CD8-positive, alpha-beta memory T cell (primary cell): ENCODE results near the gene TBC1D13. TPM values are rescaled to one million over a fixed set of nuclear protein-coding genes. Genes with fewer than 3 reads are reported as not detected.
A peak's percentile ranks its signal among the peaks of the same experiment; 100 is the strongest.
"Not testable (repeated sequence)": the region's sequence is repeated elsewhere in the genome, so short reads cannot be mapped to it uniquely, and the experiment has no call there.

Source experiments
- CTCF ChIA-PET: fragments of 350-600 bp; sonication (Branson Sonifier 250); formaldehyde crosslinking; loops from one replicate; lab custom pipeline; 2021; ENCODE audit warnings: antibody characterized with exemption; lab: Charles Lee
- POLR2A ChIA-PET: fragments of 350-600 bp; sonication (Branson Sonifier 250); formaldehyde crosslinking; loops from one replicate; lab custom pipeline; 2021; ENCODE audit warnings: antibody characterized with exemption; lab: Charles Lee
- DNase-seq, 5 donors: peaks; one replicate each; pipeline versions ENCODE4 v3.0.0 to v3.0.0-alpha.2; 2020 to 2022; ENCODE audit warnings: mixed read lengths in 1 of 5
- H3K27ac ChIP-seq: one replicate; pipeline ENCODE4 v1.7.0; 2013; ENCODE audit warnings: low read depth, mild to moderate bottlenecking, low read length, moderate library complexity
- H3K27me3 ChIP-seq: 2 replicates; pipeline ENCODE4 v1.7.0; 2013; ENCODE audit warnings: low read length, mild to moderate bottlenecking; ENCODE audit not compliant: insufficient read depth, poor library complexity, severe bottlenecking
- H3K36me3 ChIP-seq: 2 replicates; pipeline ENCODE4 v1.7.0; 2013; ENCODE audit warnings: mild to moderate bottlenecking, low read length, moderate library complexity; ENCODE audit not compliant: insufficient read depth
- H3K4me1 ChIP-seq: 2 replicates; pipeline ENCODE4 v1.7.0; 2013; ENCODE audit warnings: mild to moderate bottlenecking, low read length, moderate library complexity; ENCODE audit not compliant: insufficient read depth
- H3K4me3 ChIP-seq: 2 replicates; pipeline ENCODE4 v1.7.0; 2013; ENCODE audit warnings: mild to moderate bottlenecking, low read length
- H3K9me3 ChIP-seq: 2 replicates; pipeline ENCODE4 v1.7.0; 2013; ENCODE audit warnings: mild to moderate bottlenecking, low read length
- H3K27ac Mint-ChIP-seq, 8 donors: one replicate each; pipeline ENCODE4 v1.8.0; 2020 to 2021; ENCODE audit warnings: mixed read lengths in 8 of 8, mild to moderate bottlenecking in 6 of 8, inconsistent platforms in 3 of 8, moderate library complexity in 3 of 8
- H3K27me3 Mint-ChIP-seq, 2 donors: one replicate each; pipeline ENCODE4 v1.8.0; 2020 to 2021; ENCODE audit warnings: mixed read lengths in 2 of 2, mild to moderate bottlenecking in 1 of 2, moderate library complexity in 1 of 2
- H3K36me3 Mint-ChIP-seq, 3 donors: one replicate each; pipeline ENCODE4 v1.8.0; 2020 to 2021; ENCODE audit warnings: mixed read lengths in 3 of 3, inconsistent platforms in 1 of 3, mild to moderate bottlenecking in 1 of 3
- H3K4me1 Mint-ChIP-seq, 3 donors: one replicate each; pipeline ENCODE4 v1.8.0; 2020 to 2021; ENCODE audit warnings: mixed read lengths in 3 of 3, inconsistent platforms in 1 of 3, mild to moderate bottlenecking in 1 of 3
- H3K4me3 Mint-ChIP-seq, 7 donors: one replicate each; pipeline ENCODE4 v1.8.0; 2020 to 2021; ENCODE audit warnings: mixed read lengths in 7 of 7, mild to moderate bottlenecking in 6 of 7, moderate library complexity in 4 of 7, inconsistent platforms in 2 of 7
- H3K9me3 Mint-ChIP-seq, 5 donors: one replicate each; pipeline ENCODE4 v1.8.0; 2020 to 2022; ENCODE audit warnings: mixed read lengths in 5 of 5, mild to moderate bottlenecking in 3 of 5, moderate library complexity in 2 of 5, inconsistent platforms in 1 of 5
- polyA plus RNA-seq: library from polyadenylated mRNA; unstranded; fragments of 300-500 nt; fragmentation: Illumina TruSeq; gene quantifications from one replicate; pipeline ENCODE4 v1.2.3, GENCODE V29; 2021
- total RNA-seq, 2 experiments: library from RNA; stranded (reverse); gene quantifications; one replicate each; pipeline ENCODE4 v1.2.3, GENCODE V29; 2021

The TBC1D13 gene
- total and polyA plus RNA-seq, 3 experiments from 2014 or later: 23.0 to 36.8 (median 24.6) TPM

DNA sequence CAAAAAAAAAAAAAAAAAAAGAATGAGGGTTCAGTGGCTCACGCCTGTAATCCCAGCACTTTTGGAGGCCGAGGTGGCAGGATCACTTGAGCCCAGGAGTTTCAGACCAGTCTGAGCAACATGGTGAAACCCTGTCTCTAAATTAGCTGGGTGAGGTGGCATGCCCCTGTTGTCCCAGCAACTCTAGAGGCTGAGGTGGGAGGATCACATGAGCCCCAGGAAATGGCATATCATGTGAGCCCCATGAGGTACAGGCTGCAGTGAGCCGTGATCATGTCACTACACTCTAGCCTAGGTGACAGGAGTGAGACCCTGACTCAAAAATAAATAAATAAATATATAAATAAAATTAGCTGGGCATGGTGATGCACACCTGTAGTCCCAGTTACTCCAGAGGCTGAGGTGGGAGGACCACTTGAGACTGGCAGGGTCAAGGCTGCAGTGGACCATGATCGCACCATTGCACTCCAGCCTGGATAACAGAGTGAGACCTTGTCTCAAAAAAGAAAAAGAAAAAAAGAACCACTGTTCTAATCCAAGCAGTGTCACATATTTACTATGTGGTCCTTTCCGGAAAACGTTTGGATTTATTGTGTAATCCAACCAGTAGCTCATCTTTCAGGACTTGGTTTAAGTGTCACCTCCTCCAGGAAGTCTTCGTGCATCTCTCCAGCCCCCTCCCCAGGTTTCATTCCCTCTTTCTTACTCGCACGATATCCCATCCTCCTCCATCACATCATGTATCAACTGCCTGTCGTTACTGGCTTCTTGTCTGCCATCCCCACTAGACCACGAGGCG, 54.8 kb downstream of the TBC1D13 start:
- H3K27ac Mint-ChIP-seq: no peak overlapping the region
- CTCF ChIA-PET: interaction anchor here (1.5 kb wide), 1 partner anchor 23 kb away, joined by 4 read pairs; the partner anchor contains the start of gene ENDOG
- H3K36me3 ChIP-seq: no peaks in the 10 kb centered on the region

DNA sequence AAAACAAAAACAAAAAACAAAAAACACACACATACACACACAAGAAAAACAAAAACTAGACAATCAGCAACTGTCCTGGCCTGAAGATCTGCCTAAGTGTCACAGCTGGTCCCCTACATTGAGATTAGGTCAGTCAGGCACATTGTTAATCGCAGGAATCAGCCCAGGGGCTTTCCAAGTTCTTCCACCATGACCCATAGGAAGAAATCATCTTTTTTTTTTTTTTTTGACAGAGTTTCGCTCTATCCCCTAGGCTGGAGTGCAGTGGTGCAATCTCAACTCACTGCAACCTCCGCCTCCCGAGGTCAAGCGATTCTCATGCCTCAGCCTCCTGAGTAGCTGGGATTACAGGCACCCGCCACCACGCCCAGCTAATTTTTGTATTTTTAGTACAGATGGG, 56.1 kb downstream of the TBC1D13 start:
- H3K27ac ChIP-seq, H3K9me3 ChIP-seq, H3K4me1 Mint-ChIP-seq, H3K9me3 Mint-ChIP-seq, H3K4me3 ChIP-seq, CTCF ChIA-PET, H3K27me3 Mint-ChIP-seq, H3K4me3 Mint-ChIP-seq, DNase-seq, H3K27me3 ChIP-seq, H3K4me1 ChIP-seq, H3K36me3 ChIP-seq: not testable (repeated sequence)
- Mint-ChIP-seq H3K36me3 (peaks cover 5 to 34% (median 8%) of the 10 kb centered on the region in 3 donors), H3K27ac (peak overlapping the region in 1 of 8 donors; percentile 29)
- POLR2A ChIA-PET: interaction anchor here (0.7 kb wide), 1 partner anchor 41 kb away, joined by 3 read pairs; no protein-coding TSS in a partner anchor

More for the DNA sequence above, 54.8 kb downstream of the TBC1D13 start:
- no peaks in the 10 kb centered on the region for H3K9me3 ChIP-seq
- H3K27ac ChIP-seq: no peak overlapping the region
- H3K4me1 ChIP-seq: no peaks in the 10 kb centered on the region
- H3K4me1 Mint-ChIP-seq: no peaks in the 10 kb centered on the region
- POLR2A ChIA-PET: interaction anchor here (0.5 kb wide), 1 partner anchor 11 kb away, joined by 5 read pairs; no protein-coding TSS in a partner anchor
- H3K36me3 Mint-ChIP-seq: peaks cover 0 to 35% (median 3%) of the 10 kb centered on the region in 3 donors
- H3K27me3 Mint-ChIP-seq: no peaks in the 10 kb centered on the region
- no peak overlapping the region for H3K4me3 ChIP-seq
- no peak for DNase-seq
- H3K9me3 Mint-ChIP-seq: no peaks in the 10 kb centered on the region
- H3K4me3 Mint-ChIP-seq: no peak overlapping the region
- H3K27me3 ChIP-seq: no peaks in the 10 kb centered on the region

GRCh38 chr9:128845186-128845931, 58.3 kb downstream of the TBC1D13 start:
- no peak overlapping the region for H3K4me3 Mint-ChIP-seq
- peaks cover 0 to 9% (median 3%) of the 10 kb centered on the region in 5 donors for H3K9me3 Mint-ChIP-seq
- CTCF ChIA-PET: interaction anchor here (0.9 to 1.4 kb wide), 4 partner anchors 27 to 83 kb away, joined by 3 to 4 read pairs (median 3); partner anchors contain the start of gene ENDOG

DNA sequence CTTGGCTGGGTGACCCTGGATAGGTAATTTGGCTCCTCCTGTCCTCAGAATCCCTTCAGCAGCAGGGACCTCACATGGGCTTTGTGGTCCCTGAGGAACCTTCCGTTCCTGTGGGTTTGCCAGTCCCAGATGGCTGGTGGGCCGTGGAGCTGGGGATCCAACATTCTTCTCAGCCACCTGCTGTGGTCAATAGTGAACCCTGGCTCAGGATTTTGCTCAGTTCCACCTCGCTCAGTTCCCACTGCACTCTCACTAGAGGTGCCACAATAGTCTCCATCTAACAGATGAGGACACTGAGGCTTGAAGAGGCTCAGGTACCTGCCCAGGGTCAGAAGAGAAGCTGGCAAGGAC, 59.6 kb downstream of the TBC1D13 start:
- ChIA-PET CTCF (interaction anchor here (1.4 to 1.8 kb wide), 2 partner anchors 28 to 81 kb away, joined by 4 to 5 read pairs; partner anchors contain the start of gene ENDOG), POLR2A (no interaction called here)
- peaks cover 17 to 31% (median 27%) of the 10 kb centered on the region in 3 donors for H3K36me3 Mint-ChIP-seq
- no peaks in the 10 kb centered on the region for H3K4me1 ChIP-seq
- H3K36me3 ChIP-seq: no peaks in the 10 kb centered on the region
- no peak for DNase-seq
- no peaks in the 10 kb centered on the region for H3K9me3 ChIP-seq
- no peaks in the 10 kb centered on the region for H3K4me1 Mint-ChIP-seq
- no peak overlapping the region for H3K4me3 ChIP-seq
- H3K27me3 Mint-ChIP-seq: no peaks in the 10 kb centered on the region
- H3K9me3 Mint-ChIP-seq: peaks cover 12 to 22% (median 15%) of the 10 kb centered on the region in 5 donors
- H3K27ac Mint-ChIP-seq: no peak overlapping the region
- no peak overlapping the region for H3K27ac ChIP-seq
- H3K4me3 Mint-ChIP-seq: no peak overlapping the region
- no peaks in the 10 kb centered on the region for H3K27me3 ChIP-seq

More at GRCh38 chr9:128845186-128845931, 58.3 kb downstream of the TBC1D13 start:
- H3K27me3 ChIP-seq: no peaks in the 10 kb centered on the region
- no peaks in the 10 kb centered on the region for H3K4me1 ChIP-seq
- POLR2A ChIA-PET: interaction anchor here (0.6 kb wide), 1 partner anchor 239 kb away, joined by 3 read pairs; no protein-coding TSS in a partner anchor
- H3K36me3 ChIP-seq: no peaks in the 10 kb centered on the region
- H3K27ac ChIP-seq: no peak overlapping the region
- Mint-ChIP-seq H3K4me1 (no peaks in the 10 kb centered on the region), H3K27me3 (no peaks in the 10 kb centered on the region), H3K27ac (peak overlapping the region in 1 of 8 donors; percentile 80), H3K36me3 (peaks cover 8 to 25% (median 14%) of the 10 kb centered on the region in 3 donors)
- no peaks in the 10 kb centered on the region for H3K9me3 ChIP-seq
- DNase-seq: no peak
- H3K4me3 ChIP-seq: no peak overlapping the region

DNA sequence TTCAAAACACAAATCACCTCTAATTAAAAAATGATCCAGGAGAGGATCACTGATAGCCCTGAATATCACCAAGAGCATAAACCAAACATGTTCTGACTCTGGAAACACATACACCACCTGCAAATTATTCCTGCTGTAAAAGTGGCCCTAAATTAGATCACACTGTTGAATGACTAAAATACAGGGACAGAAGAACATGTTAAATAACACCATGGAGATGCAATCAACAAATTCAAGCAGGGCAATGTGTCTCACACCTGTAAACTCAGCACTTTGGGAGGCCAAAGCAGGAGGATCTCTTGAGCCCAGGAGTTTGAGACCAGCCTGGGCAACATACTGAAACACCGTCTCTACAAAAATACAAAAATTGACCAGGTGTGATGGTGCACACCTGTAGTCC, 60.8 kb downstream of the TBC1D13 start:
- CTCF ChIA-PET: no interaction called here
- peaks cover 15 to 27% (median 26%) of the 10 kb centered on the region in 3 donors for H3K36me3 Mint-ChIP-seq

GRCh38 chr9:128851024-128851423, 64.0 kb downstream of the TBC1D13 start:
- Mint-ChIP-seq H3K36me3 (peaks cover 15 to 27% (median 17%) of the 10 kb centered on the region in 3 donors), H3K9me3 (peaks cover 12 to 22% (median 17%) of the 10 kb centered on the region in 5 donors)
- POLR2A ChIA-PET, H3K27me3 Mint-ChIP-seq, H3K4me3 Mint-ChIP-seq, DNase-seq, H3K4me1 Mint-ChIP-seq, H3K9me3 ChIP-seq, H3K4me1 ChIP-seq, H3K27me3 ChIP-seq, H3K27ac Mint-ChIP-seq, H3K36me3 ChIP-seq, H3K27ac ChIP-seq, H3K4me3 ChIP-seq: not testable (repeated sequence)
- CTCF ChIA-PET: interaction anchor here (0.8 to 1.4 kb wide), 2 partner anchors 33 to 108 kb away, joined by 3 read pairs; partner anchors contain the start of gene ENDOG

More for the DNA sequence above, 60.8 kb downstream of the TBC1D13 start:
- no peak overlapping the region for H3K4me3 Mint-ChIP-seq
- Histone ChIP-seq H3K27ac (no peak overlapping the region), H3K27me3 (no peaks in the 10 kb centered on the region), H3K4me3 (no peak overlapping the region), H3K4me1 (no peaks in the 10 kb centered on the region), H3K36me3 (no peaks in the 10 kb centered on the region), H3K9me3 (no peaks in the 10 kb centered on the region)
- H3K9me3 Mint-ChIP-seq: peaks cover 12 to 22% (median 17%) of the 10 kb centered on the region in 5 donors
- H3K27me3 Mint-ChIP-seq: no peaks in the 10 kb centered on the region
- POLR2A ChIA-PET: no interaction called here
- no peak overlapping the region for H3K27ac Mint-ChIP-seq
- no peaks in the 10 kb centered on the region for H3K4me1 Mint-ChIP-seq
- DNase-seq: no peak

GRCh38 chr9:128851779-128852600, 64.9 kb downstream of the TBC1D13 start:
- H3K27ac ChIP-seq, H3K4me3 ChIP-seq, POLR2A ChIA-PET, H3K4me1 Mint-ChIP-seq, DNase-seq, H3K27me3 ChIP-seq, H3K27ac Mint-ChIP-seq, H3K4me3 Mint-ChIP-seq, H3K9me3 ChIP-seq, H3K27me3 Mint-ChIP-seq, H3K36me3 ChIP-seq, H3K4me1 ChIP-seq: not testable (repeated sequence)
- Mint-ChIP-seq H3K36me3 (peaks cover 15 to 27% (median 17%) of the 10 kb centered on the region in 3 donors), H3K9me3 (peaks cover 12 to 22% (median 17%) of the 10 kb centered on the region in 5 donors)
- CTCF ChIA-PET: interaction anchor here (0.7 to 1.4 kb wide), 3 partner anchors 10 to 75 kb away, joined by 3 read pairs; partner anchors contain the start of gene ENDOG
